Retinal pigment epithelial cell (primary cell): Measurements from ENCODE around the gene MET.

ENCODE experiments used
- DNase-seq: peaks from one replicate; pipeline ENCODE4 v3.0.0-alpha.2; 2010; ENCODE audit warnings: low read depth
- H3K4me3 ChIP-seq: 2 replicates; pipeline ENCODE4 v1.5.1; 2011; ENCODE audit warnings: mild to moderate bottlenecking, low read length, control low read depth, moderate library complexity
- TF ChIP-seq, protein P1 (sequence below): conservative IDR thresholded peaks from 2 replicates; pipeline ENCODE4 v1.5.1; 2011; ENCODE audit warnings: low read depth, low read length, control low read depth, inconsistent platforms

Gene MET

DNA sequence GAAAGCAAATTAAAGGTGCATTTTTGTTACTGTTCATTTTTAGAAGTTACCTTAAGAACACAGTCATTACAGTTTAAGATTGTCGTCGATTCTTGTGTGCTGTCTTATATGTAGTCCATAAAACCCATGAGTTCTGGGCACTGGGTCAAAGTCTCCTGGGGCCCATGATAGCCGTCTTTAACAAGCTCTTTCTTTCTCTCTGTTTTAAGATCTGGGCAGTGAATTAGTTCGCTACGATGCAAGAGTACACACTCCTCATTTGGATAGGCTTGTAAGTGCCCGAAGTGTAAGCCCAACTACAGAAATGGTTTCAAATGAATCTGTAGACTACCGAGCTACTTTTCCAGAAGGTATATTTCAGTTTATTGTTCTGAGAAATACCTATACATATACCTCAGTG is 99.6 kb downstream of the MET start:
- no peak for DNase-seq
- TF ChIP-seq, protein P1, sequence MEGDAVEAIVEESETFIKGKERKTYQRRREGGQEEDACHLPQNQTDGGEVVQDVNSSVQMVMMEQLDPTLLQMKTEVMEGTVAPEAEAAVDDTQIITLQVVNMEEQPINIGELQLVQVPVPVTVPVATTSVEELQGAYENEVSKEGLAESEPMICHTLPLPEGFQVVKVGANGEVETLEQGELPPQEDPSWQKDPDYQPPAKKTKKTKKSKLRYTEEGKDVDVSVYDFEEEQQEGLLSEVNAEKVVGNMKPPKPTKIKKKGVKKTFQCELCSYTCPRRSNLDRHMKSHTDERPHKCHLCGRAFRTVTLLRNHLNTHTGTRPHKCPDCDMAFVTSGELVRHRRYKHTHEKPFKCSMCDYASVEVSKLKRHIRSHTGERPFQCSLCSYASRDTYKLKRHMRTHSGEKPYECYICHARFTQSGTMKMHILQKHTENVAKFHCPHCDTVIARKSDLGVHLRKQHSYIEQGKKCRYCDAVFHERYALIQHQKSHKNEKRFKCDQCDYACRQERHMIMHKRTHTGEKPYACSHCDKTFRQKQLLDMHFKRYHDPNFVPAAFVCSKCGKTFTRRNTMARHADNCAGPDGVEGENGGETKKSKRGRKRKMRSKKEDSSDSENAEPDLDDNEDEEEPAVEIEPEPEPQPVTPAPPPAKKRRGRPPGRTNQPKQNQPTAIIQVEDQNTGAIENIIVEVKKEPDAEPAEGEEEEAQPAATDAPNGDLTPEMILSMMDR = no peak
- H3K4me3 ChIP-seq = no peak overlapping the region

DNA sequence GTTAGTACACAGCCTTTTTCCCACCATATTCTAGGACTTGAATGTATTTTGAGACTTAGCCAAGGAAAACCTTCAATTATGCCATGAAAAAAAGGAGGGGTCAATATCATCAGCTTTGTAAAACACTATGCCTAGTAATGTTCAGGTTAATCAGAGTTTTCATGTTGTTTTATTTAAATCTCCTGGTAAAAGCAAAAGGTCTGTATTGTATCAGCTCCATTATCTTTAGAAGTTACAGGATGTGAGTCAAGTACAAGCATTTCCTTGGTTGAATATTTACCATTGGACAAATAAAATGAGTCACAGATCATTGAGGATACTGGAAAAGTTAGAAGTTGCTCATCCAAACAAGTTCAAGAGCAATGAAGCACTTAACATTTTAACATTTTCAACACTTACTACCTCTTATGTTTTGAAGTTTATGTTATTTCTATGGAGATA is 100.4 kb downstream of the MET start:
- TF ChIP-seq, protein P1 = no peak
- H3K4me3 ChIP-seq = no peak overlapping the region

DNA sequence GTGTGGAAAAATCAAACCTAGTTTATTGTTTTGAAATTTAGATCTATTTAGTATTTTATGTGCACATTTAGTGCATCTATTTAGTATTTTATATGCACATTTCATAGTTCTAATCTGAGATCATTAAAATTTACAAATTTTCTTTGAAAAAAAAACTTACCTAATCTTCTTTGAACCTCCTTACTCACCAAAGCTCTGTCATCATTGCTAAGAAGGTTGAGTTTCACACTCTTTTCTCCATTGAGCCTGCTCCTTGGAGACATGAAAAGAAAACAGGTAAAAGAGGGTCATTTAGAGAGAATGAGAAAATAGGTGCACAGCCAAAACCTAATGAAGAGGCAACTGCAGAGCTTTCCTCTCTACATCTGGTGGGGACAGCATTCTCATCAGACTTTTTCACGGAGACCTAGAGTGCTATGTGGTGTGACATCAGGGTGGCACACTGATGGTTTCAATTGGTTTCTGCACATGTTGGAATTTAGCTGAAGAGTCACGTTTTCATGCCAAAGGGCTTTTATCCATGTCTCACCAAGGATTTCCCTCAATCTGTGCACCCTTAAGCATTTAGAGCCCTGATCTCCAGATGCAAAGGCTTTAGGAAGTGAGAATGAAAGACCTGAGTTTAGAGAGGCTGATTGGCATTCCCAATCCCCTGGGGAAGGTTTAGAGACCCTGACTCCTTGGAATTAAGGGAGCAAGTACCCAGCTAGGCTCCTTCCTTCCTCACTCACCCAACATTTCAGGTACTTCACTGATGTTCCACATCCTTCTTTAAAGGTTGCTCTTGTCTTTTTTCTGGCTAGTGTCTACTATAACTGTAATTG is 101.1 kb downstream of the MET start:
- no peak overlapping the region for H3K4me3 ChIP-seq
- DNase-seq = no peak
- TF ChIP-seq, protein P1 = no peak

More for the DNA sequence above, 100.4 kb downstream of the MET start:
- DNase-seq = no peak

GRCh38 chr7:116776046-116776445 is 104.0 kb downstream of the MET start:
- TF ChIP-seq, protein P1 = no peak
- no peak overlapping the region for H3K4me3 ChIP-seq
- DNase-seq = no peak

DNA sequence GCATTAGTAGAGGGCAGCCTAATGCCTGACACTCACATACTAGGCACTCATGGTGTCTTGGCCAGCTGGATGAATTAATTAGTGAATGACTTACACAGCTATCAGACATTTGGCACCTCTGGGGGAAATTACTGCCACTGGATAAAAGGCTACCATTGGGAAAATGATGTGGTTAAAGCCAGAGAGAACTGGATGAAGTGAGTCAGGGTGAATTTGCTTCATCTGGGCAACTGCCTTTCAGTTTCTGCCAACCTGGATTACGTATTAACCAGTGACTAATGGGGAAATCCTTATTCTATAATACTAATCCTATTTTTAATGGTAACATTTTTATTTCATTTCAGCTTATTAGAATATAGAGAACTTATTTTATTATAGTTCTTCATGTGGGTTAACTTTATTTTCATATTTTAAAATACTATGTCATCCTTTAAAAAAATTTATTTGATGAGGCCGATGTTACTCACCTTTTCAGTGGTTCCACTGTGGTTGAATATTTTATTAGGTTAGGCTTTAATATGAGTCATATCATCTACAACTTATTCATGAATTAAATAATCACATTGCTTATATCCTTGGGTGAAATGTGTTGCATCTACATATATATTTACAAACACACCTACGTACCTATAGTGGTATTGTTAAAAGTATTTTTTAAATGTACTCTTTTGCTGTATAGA is 104.8 kb downstream of the MET start:
- no peak overlapping the region for H3K4me3 ChIP-seq
- peak; percentile 92 for DNase-seq
- TF ChIP-seq, protein P1 = no peak

DNA sequence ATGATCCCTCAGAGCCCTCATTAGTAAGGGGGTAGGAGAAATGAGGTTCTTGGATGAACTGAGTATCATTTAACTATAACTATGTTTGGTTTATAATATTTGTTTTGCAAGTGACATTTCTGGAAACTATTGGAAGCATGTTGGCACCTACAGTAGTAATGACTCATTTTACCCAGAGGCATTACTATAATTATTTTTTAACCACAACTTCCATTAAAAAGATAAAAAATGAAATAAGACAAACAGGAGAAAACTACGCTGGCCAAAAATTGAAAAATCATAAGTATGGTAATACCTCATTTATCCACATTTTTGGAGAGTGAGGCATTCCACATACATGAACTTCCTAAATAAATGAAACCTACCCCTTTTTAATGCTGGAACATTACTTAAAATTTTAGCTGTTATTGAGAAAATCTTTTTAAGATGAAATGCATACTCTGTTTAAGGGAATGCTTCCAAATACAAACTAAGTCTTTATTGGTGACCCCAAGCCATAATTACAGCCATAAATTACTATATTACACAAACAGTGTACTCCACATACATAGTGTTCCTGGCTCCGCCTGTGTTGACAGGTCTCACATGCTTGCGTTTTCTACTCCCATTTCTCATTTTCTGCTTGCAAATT is 105.8 kb downstream of the MET start:
- no peak overlapping the region for H3K4me3 ChIP-seq
- no peak for DNase-seq
- TF ChIP-seq, protein P1 = no peak
